Stimulated activated CD4-positive, alpha-beta T cell treated with anti-CD3 and anti-CD28 coated beads, Interleukin-12 subunit alpha, Interleukin-12 subunit beta, amount 100 ng/mL, for 4 hours (primary cell): ENCODE results near the gene PLEKHH1.

Experiments used
- DNase-seq: peaks from one replicate; pipeline ENCODE4 v3.0.0-alpha.2; 2020

The PLEKHH1 gene

GRCh38 chr14:67569651-67570290 lies 36.7 kb downstream of the PLEKHH1 start:
- no peak for DNase-seq

GRCh38 chr14:67570453-67570852 lies 37.4 kb downstream of the PLEKHH1 start:
- no peak for DNase-seq

- peak; percentile 58 for DNase-seq
Measured at GRCh38 chr14:67571275-67571990, 38.3 kb downstream of the PLEKHH1 start.

GRCh38 chr14:67571991-67572323 lies 38.9 kb downstream of the PLEKHH1 start:
- DNase-seq: no peak

- no peak for DNase-seq
Measured at GRCh38 chr14:67572608-67573007, 39.5 kb downstream of the PLEKHH1 start.

DNA sequence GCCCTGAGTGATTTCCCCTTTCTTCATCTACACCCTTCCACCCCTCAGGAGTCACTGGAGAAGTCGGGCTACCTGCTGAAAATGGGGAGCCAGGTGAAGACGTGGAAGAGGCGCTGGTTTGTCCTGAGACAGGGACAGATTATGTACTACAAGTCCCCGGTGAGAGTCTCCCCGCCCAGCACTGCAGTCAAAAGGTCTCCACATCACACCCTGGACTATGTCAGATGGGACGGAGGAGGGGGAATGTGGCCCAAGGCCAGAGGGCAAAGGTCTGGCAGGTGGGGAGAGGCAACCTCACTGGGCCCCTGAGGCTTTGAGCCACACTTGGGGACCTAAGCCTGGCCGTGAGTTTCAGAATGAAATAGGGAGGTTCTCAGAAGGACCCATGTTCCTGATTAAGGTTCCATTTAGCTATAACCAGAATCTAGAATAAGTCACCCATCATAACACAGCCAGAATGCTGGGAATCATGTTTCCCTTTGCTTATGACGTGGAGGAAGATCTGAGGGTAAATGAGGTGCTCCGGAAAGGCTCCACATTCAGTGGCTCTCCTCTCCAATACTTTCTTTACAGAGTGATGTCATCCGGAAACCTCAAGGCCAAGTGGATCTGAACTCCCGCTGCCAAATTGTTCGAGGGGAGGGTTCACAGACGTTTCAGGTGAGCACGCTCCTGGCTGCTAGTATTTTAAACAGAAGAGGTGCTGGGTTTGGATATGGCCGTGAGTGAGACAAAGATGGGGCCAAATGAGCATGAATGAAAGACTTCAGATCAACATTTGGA lies 40.3 kb downstream of the PLEKHH1 start:
- DNase-seq: no peak

DNA sequence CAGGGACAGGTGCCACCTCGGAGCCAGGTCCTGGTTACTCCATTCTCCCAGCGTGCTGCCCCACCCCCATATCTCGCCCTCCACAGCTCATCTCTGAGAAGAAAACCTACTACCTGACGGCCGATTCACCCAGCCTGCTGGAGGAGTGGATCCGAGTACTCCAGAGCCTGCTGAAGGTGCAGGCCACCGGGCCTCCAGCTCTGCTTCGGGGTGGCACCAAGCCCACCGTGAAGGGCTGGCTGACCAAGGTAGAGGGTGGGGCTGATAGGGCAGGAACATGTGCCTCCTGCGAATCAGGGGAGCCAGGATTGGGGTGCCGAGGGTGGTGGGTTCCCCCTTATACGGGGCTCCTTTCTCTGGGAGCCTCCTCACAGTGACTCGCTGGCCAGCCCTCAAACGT lies 41.1 kb downstream of the PLEKHH1 start:
- DNase-seq: no peak

DNA sequence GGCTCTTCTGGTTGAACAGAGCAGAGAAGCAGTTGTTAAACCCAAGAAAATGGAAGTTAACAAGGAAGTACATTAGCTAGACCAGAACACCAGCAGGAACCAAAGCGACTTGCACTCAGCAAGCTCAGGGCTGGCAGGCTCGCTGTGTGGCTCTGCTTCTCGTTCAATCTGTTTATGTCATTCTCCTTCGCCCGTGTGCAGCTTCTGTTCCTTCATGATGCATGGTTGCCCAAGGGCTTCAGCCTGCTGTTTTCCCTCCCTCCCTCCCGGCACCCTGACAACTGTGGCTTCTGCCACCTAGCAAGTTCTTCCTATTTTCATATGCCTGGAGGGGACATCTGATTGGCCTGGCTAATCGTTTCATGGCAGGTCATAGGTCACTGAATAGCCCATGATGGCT lies 41.7 kb downstream of the PLEKHH1 start:
- no peak for DNase-seq

GRCh38 chr14:67575684-67576083 lies 42.6 kb downstream of the PLEKHH1 start:
- no peak for DNase-seq

- DNase-seq: no peak
Measured at GRCh38 chr14:67576216-67576955, 43.3 kb downstream of the PLEKHH1 start.

GRCh38 chr14:67577181-67577808 lies 44.2 kb downstream of the PLEKHH1 start:
- DNase-seq: no peak

DNA sequence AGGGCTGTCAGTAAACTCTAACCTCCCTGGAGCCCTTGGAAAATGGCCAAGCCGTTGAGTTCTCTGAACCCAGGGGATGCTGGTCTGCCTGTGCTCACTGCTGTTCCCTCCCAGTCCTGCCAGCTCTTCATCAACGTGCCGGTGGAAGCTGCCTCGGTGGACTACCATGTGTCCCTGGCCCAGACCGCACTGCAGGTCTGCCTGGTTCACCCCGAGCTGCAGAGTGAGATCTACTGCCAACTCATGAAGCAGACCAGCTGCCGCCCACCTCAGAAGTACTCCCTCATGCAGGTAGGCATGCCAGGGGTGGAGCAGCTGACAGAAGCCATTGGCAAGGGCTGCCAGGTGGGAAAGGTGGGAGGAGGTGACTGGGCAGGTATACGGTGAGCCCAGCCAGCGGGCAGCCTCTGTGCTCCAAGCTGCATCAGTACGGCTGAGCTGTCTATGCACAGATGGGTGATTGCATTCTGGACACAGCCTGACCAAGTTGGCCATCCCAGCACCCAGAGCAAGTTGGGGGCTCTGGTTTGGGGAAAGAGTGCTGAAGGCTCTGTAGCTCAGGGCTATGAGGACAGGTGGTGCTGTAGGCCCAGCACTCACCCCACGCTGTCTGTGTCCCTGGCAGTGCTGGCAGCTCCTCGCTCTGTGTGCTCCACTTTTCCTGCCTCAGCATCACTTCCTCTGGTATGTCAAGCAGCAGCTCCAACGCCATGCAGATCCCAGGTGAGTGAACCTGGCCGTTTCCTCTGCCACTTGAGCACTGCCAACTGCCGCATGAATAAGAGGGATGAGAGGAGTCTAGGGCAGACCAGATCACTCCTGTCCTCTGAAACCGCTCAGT lies 45.0 kb downstream of the PLEKHH1 start:
- no peak for DNase-seq

GRCh38 chr14:67579040-67579439 lies 46.0 kb downstream of the PLEKHH1 start:
- DNase-seq: no peak

DNA sequence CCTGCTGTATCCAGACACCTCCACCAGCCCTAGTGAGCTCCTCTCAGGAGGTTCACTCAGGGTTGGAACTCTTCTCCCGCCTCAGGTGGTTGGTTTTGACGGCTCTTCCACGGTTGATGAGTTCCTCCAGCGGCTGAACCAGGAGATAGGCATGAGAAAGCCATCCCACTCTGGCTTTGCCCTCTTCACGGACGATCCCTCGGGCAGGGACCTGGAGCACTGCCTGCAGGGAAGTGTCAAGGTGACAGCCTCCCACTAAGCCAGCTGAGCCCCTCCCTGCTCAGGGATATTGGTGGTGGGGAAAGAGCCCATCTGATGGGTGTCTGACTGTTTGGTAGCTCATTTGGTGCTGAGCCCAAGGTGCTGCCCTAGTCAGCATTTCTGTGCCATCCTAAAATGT lies 46.5 kb downstream of the PLEKHH1 start:
- no peak for DNase-seq

DNA sequence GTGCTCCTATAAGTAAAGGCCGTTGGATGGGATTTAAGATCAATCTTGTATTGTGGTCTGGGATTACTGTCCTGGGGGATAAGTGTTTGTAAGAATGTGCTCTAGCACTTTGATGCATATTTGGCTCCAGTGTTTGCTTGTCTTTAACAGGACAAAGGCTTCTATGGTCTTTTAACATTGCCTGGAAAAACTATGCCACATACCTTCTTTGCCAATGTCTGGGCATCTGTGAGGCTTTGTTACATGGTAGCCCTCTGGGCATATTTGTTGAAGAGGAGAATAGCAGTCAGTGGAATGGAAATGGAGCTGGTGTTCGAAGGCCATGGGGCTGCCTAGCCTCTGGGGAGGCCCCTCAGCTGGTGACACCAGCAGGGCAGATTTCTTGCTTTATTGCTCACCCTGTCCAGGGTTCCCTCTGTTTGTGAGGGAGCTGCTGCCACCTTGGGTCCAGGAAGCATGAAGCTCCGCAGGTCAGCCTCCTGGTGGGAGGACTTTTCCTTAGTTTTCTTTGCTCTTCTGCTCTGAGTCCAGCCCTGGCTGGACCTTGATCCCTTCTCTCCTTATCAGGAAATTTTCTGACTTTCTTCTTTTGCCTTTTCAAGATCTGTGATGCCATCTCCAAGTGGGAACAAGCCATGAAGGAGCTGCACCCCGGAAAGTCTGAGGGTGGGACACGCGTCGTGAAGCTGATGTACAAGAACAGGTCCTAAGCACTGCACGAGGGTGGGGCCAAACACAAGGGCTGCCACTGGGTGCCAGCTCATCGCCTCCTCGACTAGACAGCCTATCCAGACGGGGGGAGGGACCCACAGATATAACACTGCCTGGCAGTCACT lies 47.5 kb downstream of the PLEKHH1 start:
- no peak for DNase-seq

DNA sequence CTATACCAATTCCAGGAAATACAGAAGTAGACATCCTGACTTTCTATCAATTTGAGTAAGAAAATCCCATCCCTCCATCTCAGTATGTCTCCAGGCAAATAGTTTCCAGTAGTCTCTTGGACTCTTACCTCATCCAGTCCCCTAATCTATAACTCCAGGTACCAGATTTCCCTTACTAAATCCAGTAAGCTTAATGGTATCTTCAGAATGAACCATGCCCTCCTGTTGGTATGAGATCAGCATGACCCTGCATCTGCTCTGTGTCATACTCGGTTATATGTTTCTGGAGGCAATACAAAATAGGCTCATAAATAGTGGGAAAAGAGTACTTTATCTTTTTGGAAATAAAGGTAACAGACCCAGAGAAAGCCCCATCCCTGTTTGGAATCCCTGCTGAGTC lies 48.6 kb downstream of the PLEKHH1 start:
- no peak for DNase-seq

GRCh38 chr14:67582061-67582460 lies 49.0 kb downstream of the PLEKHH1 start:
- DNase-seq: no peak

DNA sequence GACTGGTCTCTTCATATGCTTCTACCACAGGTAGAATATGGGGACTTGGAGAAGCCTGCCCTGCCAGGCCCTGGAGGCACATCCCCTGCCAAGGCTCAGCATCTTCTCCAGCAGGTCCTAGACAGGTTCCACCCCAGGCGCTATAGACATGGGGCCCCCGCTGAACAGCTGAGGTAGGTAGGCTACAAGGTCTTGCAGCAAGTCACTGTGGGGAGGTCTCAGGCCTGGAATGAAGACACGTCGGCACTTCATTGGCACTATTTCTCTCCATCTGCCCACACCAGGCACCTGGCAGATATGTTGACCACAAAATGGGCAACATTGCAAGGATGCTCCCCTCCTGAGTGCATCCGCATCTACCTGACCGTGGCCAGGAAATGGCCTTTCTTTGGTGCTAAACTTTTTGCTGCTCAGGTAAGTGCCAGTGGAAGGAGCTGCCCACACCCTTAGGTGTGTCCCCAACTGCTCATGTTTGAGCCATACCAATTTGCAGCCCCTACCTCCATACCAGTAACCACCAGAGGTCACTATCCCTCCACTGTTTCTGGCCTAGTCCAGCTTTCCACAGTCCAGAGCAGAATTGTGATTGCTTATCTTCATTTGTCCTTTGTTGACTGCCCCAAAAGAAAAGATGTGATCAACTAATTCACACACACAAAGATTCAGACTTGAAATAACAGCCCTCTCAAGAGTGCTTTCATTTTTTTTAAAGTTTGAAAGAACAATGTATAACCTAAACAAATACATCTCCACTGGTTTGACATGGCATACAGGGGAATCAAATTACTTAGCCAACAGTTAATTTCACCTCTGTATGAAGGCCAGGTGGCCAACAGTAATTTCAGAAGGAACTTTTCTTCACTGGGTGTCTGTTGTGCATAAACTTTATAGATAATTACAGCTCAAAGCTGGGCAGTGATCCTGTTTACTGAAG lies 50.9 kb downstream of the PLEKHH1 start:
- DNase-seq: no peak

GRCh38 chr14:67584978-67585377 lies 51.9 kb downstream of the PLEKHH1 start:
- DNase-seq: no peak

DNA sequence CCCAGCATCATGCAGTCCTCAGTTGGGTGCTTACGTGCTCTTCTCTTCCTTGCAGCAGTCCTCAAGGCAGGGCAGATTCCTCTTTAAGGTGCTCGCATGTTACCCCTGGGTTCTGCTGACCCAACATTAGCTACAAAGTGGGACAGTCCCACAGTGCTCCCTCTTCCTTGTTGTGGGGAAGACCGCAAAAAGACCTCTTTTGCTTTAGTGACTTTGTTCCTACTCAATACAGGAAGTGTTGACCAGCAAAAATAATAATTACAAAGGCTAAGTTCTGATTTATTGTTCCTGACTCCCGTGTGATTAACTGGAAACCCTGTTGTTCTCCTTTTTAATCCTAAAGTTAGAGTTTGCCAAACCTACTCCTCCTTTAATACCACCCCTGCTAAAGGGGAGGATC lies 53.3 kb downstream of the PLEKHH1 start:
- DNase-seq: no peak
